Stomach (tissue), 4 donors: ENCODE results near the gene NUP93.

ENCODE experiments used
- EP300 ChIP-seq: sonication (generic); formaldehyde crosslinking; IDR thresholded peaks from one replicate; pipeline ENCODE4 v1.6.1; 2017; ENCODE audit warnings: antibody characterized with exemption
- POLR2A ChIP-seq, 4 donors: fragments of 450-650 bp; IDR thresholded peaks; one replicate each; pipeline ENCODE4 v1.6.1; 2016; ENCODE audit warnings: antibody characterized with exemption in 4 of 4, control low read depth in 2 of 4, mild to moderate bottlenecking in 1 of 4, moderate library complexity in 1 of 4
- TF ChIP-seq, protein P1 (sequence below), 7 experiments: fragments of 450-650 bp in 4 of 7; fragments of 200-600 bp in 3 of 7; sonication (generic) in 3 of 7; IDR thresholded peaks; one replicate each; pipeline ENCODE4 v1.5.1; 2016 to 2019; ENCODE audit warnings: antibody characterized with exemption in 7 of 7, control low read depth in 2 of 7, mild to moderate bottlenecking in 1 of 7

DNA sequence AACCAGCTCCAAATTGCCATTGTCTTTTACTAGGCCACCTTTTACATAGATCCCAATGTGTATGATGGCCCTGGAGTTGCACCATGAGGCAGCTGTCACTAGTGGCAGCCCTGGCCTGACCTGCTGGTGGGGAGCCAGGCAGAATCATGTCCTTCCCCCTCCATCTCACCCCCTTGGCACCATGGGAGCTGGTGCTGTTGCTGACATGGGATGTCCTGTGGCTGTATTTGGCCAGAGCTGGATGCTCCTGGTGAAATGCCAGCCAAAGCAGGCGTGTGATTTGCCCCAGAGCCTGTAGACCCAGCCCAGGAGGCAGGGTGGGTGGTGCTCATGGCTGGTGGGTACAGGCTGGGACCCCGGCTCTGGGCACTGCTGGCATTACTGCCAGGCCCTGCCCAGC lies 153.7 kb downstream of the NUP93 start:
- TF ChIP-seq, protein P1, sequence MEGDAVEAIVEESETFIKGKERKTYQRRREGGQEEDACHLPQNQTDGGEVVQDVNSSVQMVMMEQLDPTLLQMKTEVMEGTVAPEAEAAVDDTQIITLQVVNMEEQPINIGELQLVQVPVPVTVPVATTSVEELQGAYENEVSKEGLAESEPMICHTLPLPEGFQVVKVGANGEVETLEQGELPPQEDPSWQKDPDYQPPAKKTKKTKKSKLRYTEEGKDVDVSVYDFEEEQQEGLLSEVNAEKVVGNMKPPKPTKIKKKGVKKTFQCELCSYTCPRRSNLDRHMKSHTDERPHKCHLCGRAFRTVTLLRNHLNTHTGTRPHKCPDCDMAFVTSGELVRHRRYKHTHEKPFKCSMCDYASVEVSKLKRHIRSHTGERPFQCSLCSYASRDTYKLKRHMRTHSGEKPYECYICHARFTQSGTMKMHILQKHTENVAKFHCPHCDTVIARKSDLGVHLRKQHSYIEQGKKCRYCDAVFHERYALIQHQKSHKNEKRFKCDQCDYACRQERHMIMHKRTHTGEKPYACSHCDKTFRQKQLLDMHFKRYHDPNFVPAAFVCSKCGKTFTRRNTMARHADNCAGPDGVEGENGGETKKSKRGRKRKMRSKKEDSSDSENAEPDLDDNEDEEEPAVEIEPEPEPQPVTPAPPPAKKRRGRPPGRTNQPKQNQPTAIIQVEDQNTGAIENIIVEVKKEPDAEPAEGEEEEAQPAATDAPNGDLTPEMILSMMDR (IDR thresholded peaks at IDR 0.05), result no peak
- TF ChIP-seq POLR2A (IDR thresholded peaks at IDR 0.05) (no peak), EP300 (no peak)
